NCI-H1417 treated with DMSO at 0.1 percent for 48 hours (cell line): ENCODE measurements around the gene WNT4.

Source experiments
- DNase-seq: peaks from one replicate; lab custom pipeline; 2025; lab: John Stamatoyannopoulos, UW

WNT4 gene

GRCh38 chr1:22074803-22075202, 68.1 kb downstream of the WNT4 start:
- no peak for DNase-seq

- no peak for DNase-seq
These were observed 71.4 kb downstream of the WNT4 start for GRCh38 chr1:22071511-22071910.
